NCI-H2227 (cell line): ENCODE measurements around the gene CT47C1.
A peak's percentile ranks its signal among the peaks of the same experiment; 100 is the strongest.

ENCODE experiments used
- DNase-seq: peaks from one replicate; lab custom pipeline; 2025; ENCODE audit not compliant: unreplicated experiment; lab: John Stamatoyannopoulos, UW

CT47C1 gene

GRCh38 chrX:119073200-119073905 lies 560 bp downstream of the CT47C1 start:
- DNase-seq, result no peak

- DNase-seq, result no peak
Observed at GRCh38 chrX:119073911-119074310, 1.1 kb downstream of the CT47C1 start.

- DNase-seq, result no peak
Observed at GRCh38 chrX:119075270-119076025, 2.7 kb downstream of the CT47C1 start.

GRCh38 chrX:119082278-119082677 lies 9.5 kb downstream of the CT47C1 start:
- no peak for DNase-seq

- DNase-seq, result no peak
Observed at GRCh38 chrX:119084766-119085165, 12.0 kb downstream of the CT47C1 start.

- no peak for DNase-seq
Observed at GRCh38 chrX:119087121-119087520, 14.3 kb downstream of the CT47C1 start.

GRCh38 chrX:119089619-119090018 lies 16.8 kb downstream of the CT47C1 start:
- DNase-seq, result no peak

GRCh38 chrX:119090627-119091026 lies 17.8 kb downstream of the CT47C1 start:
- DNase-seq, result no peak

- no peak for DNase-seq
Observed at GRCh38 chrX:119093991-119094735, 21.4 kb downstream of the CT47C1 start.

- no peak for DNase-seq
Observed at GRCh38 chrX:119094819-119095218, 22.0 kb downstream of the CT47C1 start.

GRCh38 chrX:119095936-119096335 lies 23.1 kb downstream of the CT47C1 start:
- no peak for DNase-seq

GRCh38 chrX:119101168-119101567 lies 28.4 kb downstream of the CT47C1 start:
- DNase-seq, result no peak

- DNase-seq, result no peak
Observed at GRCh38 chrX:119105826-119106225, 33.0 kb downstream of the CT47C1 start.

- no peak for DNase-seq
Observed at GRCh38 chrX:119107206-119107605, 34.4 kb downstream of the CT47C1 start.

- peak; percentile 69 for DNase-seq
Observed at GRCh38 chrX:119118780-119119395, 46.1 kb downstream of the CT47C1 start.

GRCh38 chrX:119121341-119121740 lies 48.5 kb downstream of the CT47C1 start:
- no peak for DNase-seq
